IPS DF 6.9 (cell line): ENCODE results near the gene OSBPL6.

Source experiments
- DNase-seq: peaks from one replicate; pipeline ENCODE4 v3.0.0-alpha.2; 2013; ENCODE audit warnings: low read depth, low spot score
- H3K27ac ChIP-seq: one replicate; pipeline ENCODE4 v1.5.1; 2013; ENCODE audit warnings: low read length, control low read depth
- H3K27me3 ChIP-seq: 2 replicates; pipeline ENCODE4 v1.6.1; 2013; ENCODE audit warnings: mild to moderate bottlenecking, low read length; ENCODE audit not compliant: control insufficient read depth, insufficient read depth
- H3K36me3 ChIP-seq: 2 replicates; pipeline ENCODE4 v1.6.1; 2013; ENCODE audit warnings: low read length; ENCODE audit not compliant: control insufficient read depth, insufficient read depth
- H3K4me1 ChIP-seq: 2 replicates; pipeline ENCODE4 v1.6.1; 2013; ENCODE audit warnings: low read length; ENCODE audit not compliant: control insufficient read depth, insufficient read depth
- H3K4me3 ChIP-seq: 2 replicates; pipeline ENCODE4 v1.5.1; 2013; ENCODE audit warnings: mild to moderate bottlenecking, low read length
- H3K9me3 ChIP-seq: 2 replicates; pipeline ENCODE4 v1.6.1; 2013; ENCODE audit warnings: low read length, inconsistent platforms; ENCODE audit not compliant: control insufficient read depth, insufficient read depth
- WGBS: extraction: QIAGEN DNeasy Blood & Tissue Kit; methylation state at CpG from one replicate; pipeline ENCODE4 v1.1.7; 2013; ENCODE audit warnings: mixed read lengths, missing lambda C conversion rate; ENCODE audit not compliant: insufficient read length, insufficient coverage; 5-methylcytosine and 5-hydroxymethylcytosine counted together

OSBPL6 gene

GRCh38 chr2:178269438-178270224, 75.3 kb downstream of the OSBPL6 start:
- DNase-seq: no peak
- Histone ChIP-seq H3K4me3 (no peak overlapping the region), H3K4me1 (peaks cover 2% of the 10 kb centered on the region; the same call in 1 of the 2 replicates), H3K27ac (no peak overlapping the region), H3K27me3 (no peaks in the 10 kb centered on the region), H3K9me3 (no peaks in the 10 kb centered on the region), H3K36me3 (no peaks in the 10 kb centered on the region)
- no CpG with 5 or more reads among the region's 5 CpGs for WGBS

GRCh38 chr2:178270338-178270737, 76.0 kb downstream of the OSBPL6 start:
- no peaks in the 10 kb centered on the region for H3K9me3 ChIP-seq
- no peak overlapping the region for H3K27ac ChIP-seq
- H3K27me3 ChIP-seq: no peaks in the 10 kb centered on the region
- no peak for DNase-seq
- no CpG with 5 or more reads among the region's 5 CpGs for WGBS
- H3K36me3 ChIP-seq: no peaks in the 10 kb centered on the region
- H3K4me1 ChIP-seq: peaks cover 2% of the 10 kb centered on the region; the same call in 1 of the 2 replicates
- no peak overlapping the region for H3K4me3 ChIP-seq

- Histone ChIP-seq H3K36me3 (no peaks in the 10 kb centered on the region), H3K27me3 (no peaks in the 10 kb centered on the region), H3K9me3 (no peaks in the 10 kb centered on the region), H3K27ac (no peak overlapping the region), H3K4me3 (no peak overlapping the region), H3K4me1 (peaks cover 4% of the 10 kb centered on the region)
- DNase-seq: no peak
- no CpG with 5 or more reads among the region's 2 CpGs for WGBS
Measured at GRCh38 chr2:178271094-178271493, 76.8 kb downstream of the OSBPL6 start.

- no CpG with 5 or more reads among the region's 3 CpGs for WGBS
- H3K27me3 ChIP-seq: no peaks in the 10 kb centered on the region
- H3K27ac ChIP-seq: no peak overlapping the region
- DNase-seq: no peak
- no peak overlapping the region for H3K4me3 ChIP-seq
- H3K4me1 ChIP-seq: peaks cover 4% of the 10 kb centered on the region
- H3K36me3 ChIP-seq: no peaks in the 10 kb centered on the region
- H3K9me3 ChIP-seq: no peaks in the 10 kb centered on the region
Measured at GRCh38 chr2:178271629-178272333, 77.5 kb downstream of the OSBPL6 start.

- no CpG with 5 or more reads among the region's 2 CpGs for WGBS
- Histone ChIP-seq H3K36me3 (no peaks in the 10 kb centered on the region), H3K9me3 (no peaks in the 10 kb centered on the region), H3K4me3 (no peak overlapping the region), H3K27me3 (no peaks in the 10 kb centered on the region), H3K4me1 (peaks cover 6% of the 10 kb centered on the region), H3K27ac (no peak overlapping the region)
- no peak for DNase-seq
Measured at GRCh38 chr2:178273787-178274360, 79.6 kb downstream of the OSBPL6 start.

- peaks cover 4% of the 10 kb centered on the region for H3K4me1 ChIP-seq
- DNase-seq: no peak
Measured at GRCh38 chr2:178275600-178275999, 81.3 kb downstream of the OSBPL6 start.

GRCh38 chr2:178277741-178278197, 83.5 kb downstream of the OSBPL6 start:
- WGBS: no CpG with 5 or more reads among the region's 6 CpGs
- no peak for DNase-seq
- no peaks in the 10 kb centered on the region for H3K9me3 ChIP-seq

More at GRCh38 chr2:178275600-178275999, 81.3 kb downstream of the OSBPL6 start:
- H3K27me3 ChIP-seq: no peaks in the 10 kb centered on the region
- no peak overlapping the region for H3K4me3 ChIP-seq
- no CpG with 5 or more reads among the region's 5 CpGs for WGBS
- H3K27ac ChIP-seq: no peak overlapping the region
- no peaks in the 10 kb centered on the region for H3K36me3 ChIP-seq
- no peaks in the 10 kb centered on the region for H3K9me3 ChIP-seq

GRCh38 chr2:178279142-178279541, 84.8 kb downstream of the OSBPL6 start:
- DNase-seq: no peak
- no peak overlapping the region for H3K4me3 ChIP-seq
- H3K36me3 ChIP-seq: no peaks in the 10 kb centered on the region
- WGBS: no CpG with 5 or more reads among the region's 2 CpGs
- peaks cover 4% of the 10 kb centered on the region for H3K4me1 ChIP-seq
- H3K27ac ChIP-seq: no peak overlapping the region
- no peaks in the 10 kb centered on the region for H3K9me3 ChIP-seq
- H3K27me3 ChIP-seq: no peaks in the 10 kb centered on the region

More at GRCh38 chr2:178277741-178278197, 83.5 kb downstream of the OSBPL6 start:
- Histone ChIP-seq H3K27ac (no peak overlapping the region), H3K4me1 (peaks cover 4% of the 10 kb centered on the region), H3K27me3 (no peaks in the 10 kb centered on the region), H3K4me3 (no peak overlapping the region), H3K36me3 (no peaks in the 10 kb centered on the region)

- Histone ChIP-seq H3K4me1 (peaks cover 4% of the 10 kb centered on the region), H3K4me3 (no peak overlapping the region), H3K27ac (no peak overlapping the region), H3K36me3 (no peaks in the 10 kb centered on the region), H3K9me3 (no peaks in the 10 kb centered on the region), H3K27me3 (no peaks in the 10 kb centered on the region)
- no CpG with 5 or more reads among the region's 10 CpGs for WGBS
- DNase-seq: no peak
Measured at GRCh38 chr2:178279636-178280035, 85.3 kb downstream of the OSBPL6 start.

GRCh38 chr2:178280244-178280852, 86.0 kb downstream of the OSBPL6 start:
- Histone ChIP-seq H3K27me3 (no peaks in the 10 kb centered on the region), H3K4me1 (peaks cover 4% of the 10 kb centered on the region), H3K27ac (no peak overlapping the region), H3K36me3 (no peaks in the 10 kb centered on the region), H3K4me3 (no peak overlapping the region), H3K9me3 (no peaks in the 10 kb centered on the region)
- WGBS: no CpG with 5 or more reads among the region's 4 CpGs
- no peak for DNase-seq
